HG03060 (cell line): ENCODE measurements around the gene TXK.
A peak's percentile ranks its signal among the peaks of the same experiment; 100 is the strongest.
"Not testable (repeated sequence)": the region's sequence is repeated elsewhere in the genome, so short reads cannot be mapped to it uniquely, and the experiment has no call there.

Experiments used
- ATAC-seq: cut with Tn5 transposase; IDR thresholded peaks from one replicate; pipeline ENCODE4 v1.9.1; 2021; ENCODE audit warnings: low read depth, moderate number of reproducible peaks; ENCODE audit not compliant: unreplicated experiment

TXK gene

GRCh38 chr4:48134081-48134480 lies at the start of gene TXK:
TXK (minus strand) TSS chr4:48134250; CDS start chr4:48134170, 80 bp downstream.
- no peak for ATAC-seq

- ATAC-seq = no peak
Observed at GRCh38 chr4:48180234-48180633, 46.2 kb upstream of the TXK start.

GRCh38 chr4:48178931-48179330 lies 44.9 kb upstream of the TXK start:
- no peak for ATAC-seq

- no peak for ATAC-seq
Observed at GRCh38 chr4:48175806-48176205, 41.8 kb upstream of the TXK start.

- no peak for ATAC-seq
Observed at GRCh38 chr4:48175328-48175727, 41.3 kb upstream of the TXK start.

GRCh38 chr4:48173056-48173991 lies 39.3 kb upstream of the TXK start:
- ATAC-seq = peak; percentile 30

- ATAC-seq = no peak
Observed at GRCh38 chr4:48172651-48173050, 38.6 kb upstream of the TXK start.

- no peak for ATAC-seq
Observed at GRCh38 chr4:48169636-48170035, 35.6 kb upstream of the TXK start.

GRCh38 chr4:48167538-48168263 lies 33.7 kb upstream of the TXK start:
- ATAC-seq = no peak

GRCh38 chr4:48164561-48164960 lies 30.5 kb upstream of the TXK start:
- not testable (repeated sequence) for ATAC-seq

GRCh38 chr4:48163746-48164145 lies 29.7 kb upstream of the TXK start:
- ATAC-seq = no peak

GRCh38 chr4:48162162-48162561 lies 28.1 kb upstream of the TXK start:
- ATAC-seq = no peak

- ATAC-seq = no peak
Observed at GRCh38 chr4:48157271-48157670, 23.2 kb upstream of the TXK start.

GRCh38 chr4:48156423-48156822 lies 22.4 kb upstream of the TXK start:
- ATAC-seq = no peak

GRCh38 chr4:48153791-48154550 lies 19.9 kb upstream of the TXK start:
- no peak for ATAC-seq

GRCh38 chr4:48152259-48152658 lies 18.2 kb upstream of the TXK start:
- no peak for ATAC-seq

- ATAC-seq = no peak
Observed at GRCh38 chr4:48149827-48150370, 15.8 kb upstream of the TXK start.

- no peak for ATAC-seq
Observed at GRCh38 chr4:48147621-48148020, 13.6 kb upstream of the TXK start.

- ATAC-seq = no peak
Observed at GRCh38 chr4:48141048-48141447, 7.0 kb upstream of the TXK start.

GRCh38 chr4:48139691-48140090 lies 5.6 kb upstream of the TXK start:
- no peak for ATAC-seq

GRCh38 chr4:48138936-48139335 lies 4.9 kb upstream of the TXK start:
- peak; percentile 51 for ATAC-seq
